ENCODE results near the gene SHISA9. TPM values are rescaled to one million over a fixed set of nuclear protein-coding genes. Genes with fewer than 3 reads are reported as not detected.
A peak's percentile ranks its signal among the peaks of the same experiment; 100 is the strongest.

Gene SHISA9
- total RNA-seq, 1 experiment from 2014 or later = 0.29 TPM

- Histone ChIP-seq H3K4me3 (ENCODE audit: low read depth, low read length) (no peak overlapping the region), H3K27me3 (replicated peaks; ENCODE audit: control insufficient read depth, insufficient read depth, low read length) (no peaks in the 10 kb centered on the region), H3K9me3 (no peaks in the 10 kb centered on the region), H3K36me3 (ENCODE audit: control insufficient read depth, insufficient read depth, low read length) (no peaks in the 10 kb centered on the region), H3K4me1 (no peaks in the 10 kb centered on the region)
- Mint-ChIP-seq H3K4me1 (ENCODE audit: low read depth, unreplicated experiment) (no peaks in the 10 kb centered on the region), H3K9me3 (ENCODE audit: unreplicated experiment) (no peaks in the 10 kb centered on the region), H3K4me3 (ENCODE audit: unreplicated experiment) (no peak overlapping the region), H3K36me3 (ENCODE audit: insufficient read depth, unreplicated experiment) (no peaks in the 10 kb centered on the region), H3K27me3 (ENCODE audit: insufficient read depth, unreplicated experiment) (no peaks in the 10 kb centered on the region), H3K27ac (ENCODE audit: unreplicated experiment) (no peak overlapping the region)
- TF ChIP-seq CTCF (IDR thresholded peaks at IDR 0.05; ENCODE audit: insufficient read depth in 1 of 2, low read depth in 1 of 2, low read length in 1 of 2, severe bottlenecking in 1 of 2, unreplicated experiment in 1 of 2) = no peak
- ChIA-PET POLR2A (no interaction called here), CTCF (interaction anchor here (0.6 kb wide), 1 partner anchor 986 kb away, joined by 3 read pairs; no protein-coding TSS in a partner anchor)
- intact Hi-C loops (cut with micrococcal nuclease; ENCODE audit: unreplicated experiment) = no loop called here
- BruUV-seq (replicated peaks) = no TSS peak
- no peak for DNase-seq
Measured at GRCh38 chr16:13032911-13033310, 131.5 kb downstream of the SHISA9 start.

- CTCF ChIA-PET = no interaction called here
- Histone ChIP-seq H3K9me3 (no peaks in the 10 kb centered on the region), H3K36me3 (ENCODE audit: control insufficient read depth, insufficient read depth, low read length) (no peaks in the 10 kb centered on the region), H3K4me1 (no peaks in the 10 kb centered on the region), H3K27me3 (replicated peaks; ENCODE audit: control insufficient read depth, insufficient read depth, low read length) (no peaks in the 10 kb centered on the region), H3K4me3 (ENCODE audit: low read depth, low read length) (no peak overlapping the region)
- intact Hi-C loops (cut with micrococcal nuclease; ENCODE audit: unreplicated experiment) = no loop called here
- peak; percentile 47 to 65 for DNase-seq
- H3K27me3 Mint-ChIP-seq (ENCODE audit: insufficient read depth, unreplicated experiment) = no peaks in the 10 kb centered on the region
- no peak for TF ChIP-seq CTCF (IDR thresholded peaks at IDR 0.05; ENCODE audit: insufficient read depth in 1 of 2, low read depth in 1 of 2, low read length in 1 of 2, severe bottlenecking in 1 of 2, unreplicated experiment in 1 of 2)
- POLR2A ChIA-PET = no interaction called here
- no peaks in the 10 kb centered on the region for H3K36me3 Mint-ChIP-seq (ENCODE audit: insufficient read depth, unreplicated experiment)
- no peak overlapping the region for H3K4me3 Mint-ChIP-seq (ENCODE audit: unreplicated experiment)
- no peak overlapping the region for H3K27ac Mint-ChIP-seq (ENCODE audit: unreplicated experiment)
- no TSS peak for BruUV-seq (replicated peaks)
- H3K9me3 Mint-ChIP-seq (ENCODE audit: unreplicated experiment) = peaks cover 10% of the 10 kb centered on the region
- no peaks in the 10 kb centered on the region for H3K4me1 Mint-ChIP-seq (ENCODE audit: low read depth, unreplicated experiment)
Measured at GRCh38 chr16:13036600-13036999, 135.2 kb downstream of the SHISA9 start.

- Histone ChIP-seq H3K9me3 (no peaks in the 10 kb centered on the region), H3K27me3 (replicated peaks; ENCODE audit: control insufficient read depth, insufficient read depth, low read length) (no peaks in the 10 kb centered on the region), H3K4me1 (no peaks in the 10 kb centered on the region), H3K36me3 (ENCODE audit: control insufficient read depth, insufficient read depth, low read length) (no peaks in the 10 kb centered on the region), H3K4me3 (ENCODE audit: low read depth, low read length) (no peak overlapping the region)
- Mint-ChIP-seq H3K27me3 (ENCODE audit: insufficient read depth, unreplicated experiment) (no peaks in the 10 kb centered on the region), H3K9me3 (ENCODE audit: unreplicated experiment) (peaks cover 10% of the 10 kb centered on the region), H3K4me3 (ENCODE audit: unreplicated experiment) (no peak overlapping the region), H3K36me3 (ENCODE audit: insufficient read depth, unreplicated experiment) (no peaks in the 10 kb centered on the region), H3K4me1 (ENCODE audit: low read depth, unreplicated experiment) (no peaks in the 10 kb centered on the region), H3K27ac (ENCODE audit: unreplicated experiment) (no peak overlapping the region)
- BruUV-seq (replicated peaks) = no TSS peak
- DNase-seq = no peak
- ChIA-PET CTCF (no interaction called here), POLR2A (no interaction called here)
- intact Hi-C loops (cut with micrococcal nuclease; ENCODE audit: unreplicated experiment) = no loop called here
- TF ChIP-seq CTCF (IDR thresholded peaks at IDR 0.05; ENCODE audit: insufficient read depth in 1 of 2, low read depth in 1 of 2, low read length in 1 of 2, severe bottlenecking in 1 of 2, unreplicated experiment in 1 of 2) = no peak
Measured at GRCh38 chr16:13038591-13038990, 137.2 kb downstream of the SHISA9 start.
